Measurements from ENCODE around the gene SPTBN1.

The SPTBN1 gene

GRCh38 chr2:54455563-54456361 lies at the start of gene SPTBN1:
Gene SPTBN1, plus strand, starts transcription at chr2:54456327. Its CDS starts 70,092 bp downstream, at chr2:54526419.
- DNase-seq: peak in 1 of 3 donors; percentile 41

- DNase-seq: no peak
These were observed 48.4 kb upstream of the SPTBN1 start for GRCh38 chr2:54407693-54408092.

DNA sequence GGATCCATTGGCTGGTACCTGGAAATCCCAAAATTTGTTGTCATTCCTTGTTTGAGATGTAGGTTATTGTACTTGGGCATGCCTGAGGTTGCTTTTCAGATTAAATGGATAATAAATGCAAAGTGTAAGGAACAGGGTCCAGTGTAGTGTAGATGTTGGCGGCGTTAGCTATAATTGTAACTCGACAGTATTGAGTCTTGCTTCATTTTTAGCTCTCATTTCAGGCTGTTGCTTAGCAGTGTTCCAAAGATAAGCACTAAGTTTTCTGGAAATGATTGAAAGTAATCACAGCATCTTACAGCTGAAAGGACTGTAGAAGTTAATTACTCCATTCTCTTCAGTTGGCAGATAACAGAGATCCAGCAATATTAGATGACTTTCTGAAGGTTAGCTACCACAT lies 47.8 kb upstream of the SPTBN1 start:
- no peak for DNase-seq

DNA sequence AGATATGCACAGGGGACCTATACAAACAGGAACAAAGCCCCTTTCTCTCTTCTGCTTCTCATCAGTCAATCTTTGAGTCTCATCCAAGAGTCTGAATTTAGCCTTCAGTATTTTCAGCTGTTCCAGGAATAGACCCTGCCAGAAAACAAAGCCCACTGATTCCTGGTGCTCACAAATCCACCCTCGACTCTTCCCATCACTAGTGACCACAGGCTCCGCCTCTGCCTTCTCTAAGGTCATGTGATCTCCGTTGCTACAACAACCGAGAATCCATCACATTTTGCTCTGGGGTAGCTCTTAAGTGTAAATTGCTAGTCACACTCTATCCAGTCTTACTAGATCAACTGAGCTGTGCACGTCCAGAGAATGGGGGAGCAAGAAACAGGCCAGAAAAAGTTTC lies 46.4 kb upstream of the SPTBN1 start:
- no peak for DNase-seq

DNA sequence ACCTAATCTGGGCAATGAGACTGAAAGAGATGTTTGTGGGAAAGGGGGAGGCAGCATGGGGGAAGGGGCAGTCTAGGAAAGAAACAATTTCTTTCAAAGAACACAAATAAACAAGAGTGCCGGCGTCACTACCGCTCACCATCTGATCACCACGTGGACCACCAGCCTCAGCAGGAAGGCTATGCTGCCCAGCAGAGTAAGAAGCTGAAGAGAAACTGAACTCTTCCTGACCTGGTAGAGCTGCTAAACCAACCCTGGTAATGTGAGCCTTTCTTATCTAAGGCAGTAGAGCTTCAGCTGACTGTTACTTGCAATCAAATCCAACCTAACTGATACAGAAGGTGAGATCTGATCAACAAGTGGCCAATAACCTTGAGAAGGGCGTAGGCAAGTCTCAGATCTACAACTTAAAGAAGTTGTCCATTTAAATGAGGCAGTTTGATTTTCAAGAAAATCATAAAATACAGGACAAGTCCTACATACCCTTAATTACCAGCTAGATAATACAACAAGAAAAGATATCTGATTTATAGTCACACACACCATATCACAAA lies 44.2 kb upstream of the SPTBN1 start:
- DNase-seq: no peak

DNA sequence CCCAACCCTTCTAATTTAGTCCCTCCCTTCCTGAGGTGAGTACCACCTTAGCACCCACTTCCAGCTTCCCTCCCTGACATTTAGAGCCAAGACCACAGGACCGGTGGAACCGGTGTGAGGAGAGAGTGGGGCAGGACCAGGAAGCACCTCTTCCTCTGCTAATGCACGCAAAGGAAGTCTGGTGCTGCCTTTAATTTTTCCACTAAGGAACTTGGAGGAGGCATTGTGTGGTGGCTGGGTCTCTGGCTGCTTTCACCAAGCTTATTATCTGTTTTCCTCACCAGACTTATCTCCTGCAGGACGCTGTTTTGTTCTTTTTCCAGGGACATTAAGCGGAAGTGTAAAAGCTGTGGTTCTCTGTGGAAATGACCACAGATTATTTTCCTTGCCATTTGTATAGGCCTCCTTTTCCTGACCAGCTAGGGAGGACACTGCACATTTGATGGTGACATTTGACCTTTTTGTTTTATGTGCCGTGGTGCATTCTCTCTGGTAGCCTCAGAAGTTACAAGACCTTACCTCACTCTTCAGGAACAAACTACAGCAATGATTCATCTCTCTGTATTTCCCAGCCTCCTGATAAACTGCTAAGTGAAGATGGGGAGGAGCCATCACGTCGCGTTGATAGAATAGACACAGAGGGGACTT lies 39.8 kb upstream of the SPTBN1 start:
- DNase-seq: no peak

- no peak for DNase-seq
These were observed 39.2 kb upstream of the SPTBN1 start for GRCh38 chr2:54416938-54417337.

- DNase-seq: no peak
These were observed 38.5 kb upstream of the SPTBN1 start for GRCh38 chr2:54417577-54417976.

DNA sequence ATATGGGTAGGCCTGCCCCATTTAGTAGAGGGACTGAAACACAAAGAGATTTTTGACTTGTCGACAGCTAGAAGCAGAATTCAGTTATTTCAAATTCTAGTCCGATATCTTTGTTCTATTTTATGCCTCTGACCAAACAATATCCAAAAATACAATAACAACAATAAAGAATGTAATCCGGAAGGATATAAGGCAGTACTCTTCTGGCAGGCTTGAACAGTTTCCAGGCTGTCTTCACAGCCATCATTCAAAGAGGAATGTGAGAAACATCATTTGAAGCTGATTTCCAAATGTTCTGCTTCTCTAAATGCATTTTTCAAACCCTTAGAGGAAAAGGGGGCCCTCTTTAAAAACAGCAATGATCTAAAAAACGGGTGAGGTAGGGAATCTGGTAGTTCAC lies 36.7 kb upstream of the SPTBN1 start:
- no peak for DNase-seq

DNA sequence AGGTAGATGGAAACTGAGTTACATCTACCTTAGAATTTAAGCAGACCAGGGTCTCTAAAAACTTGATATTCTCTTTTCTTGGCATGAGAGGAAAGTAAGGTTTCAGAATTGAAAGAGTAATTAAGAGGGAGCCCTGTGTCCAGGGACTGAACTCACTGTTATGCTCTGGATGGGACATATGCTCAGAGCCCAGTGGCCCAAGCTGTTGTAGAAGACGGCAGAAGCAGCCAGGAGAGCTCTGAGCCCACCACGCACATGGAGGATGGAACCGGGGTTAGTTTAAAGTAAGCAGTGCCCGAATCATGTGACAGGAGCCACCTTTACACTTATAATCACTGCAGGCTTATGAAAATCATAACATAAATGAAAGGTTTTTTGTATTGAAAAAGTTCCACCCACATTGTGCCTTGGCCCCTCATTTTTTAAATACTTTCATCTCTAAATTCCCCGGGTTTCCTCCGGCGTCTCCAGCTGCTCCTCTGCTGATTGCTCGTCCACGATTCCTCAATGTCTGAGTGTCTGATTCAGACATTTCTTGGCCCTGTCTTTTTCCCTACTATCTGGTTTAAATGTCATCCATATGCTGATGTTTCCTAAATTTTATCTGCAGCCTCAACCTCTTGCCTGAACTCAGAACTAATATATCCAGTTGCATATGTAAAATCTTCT lies 36.1 kb upstream of the SPTBN1 start:
- DNase-seq: no peak

GRCh38 chr2:54420524-54421172 lies 35.5 kb upstream of the SPTBN1 start:
- DNase-seq: no peak

- peak in 1 of 3 donors; percentile 15 for DNase-seq
These were observed 34.0 kb upstream of the SPTBN1 start for GRCh38 chr2:54422072-54422581.

GRCh38 chr2:54423213-54423612 lies 32.9 kb upstream of the SPTBN1 start:
- no peak for DNase-seq

DNA sequence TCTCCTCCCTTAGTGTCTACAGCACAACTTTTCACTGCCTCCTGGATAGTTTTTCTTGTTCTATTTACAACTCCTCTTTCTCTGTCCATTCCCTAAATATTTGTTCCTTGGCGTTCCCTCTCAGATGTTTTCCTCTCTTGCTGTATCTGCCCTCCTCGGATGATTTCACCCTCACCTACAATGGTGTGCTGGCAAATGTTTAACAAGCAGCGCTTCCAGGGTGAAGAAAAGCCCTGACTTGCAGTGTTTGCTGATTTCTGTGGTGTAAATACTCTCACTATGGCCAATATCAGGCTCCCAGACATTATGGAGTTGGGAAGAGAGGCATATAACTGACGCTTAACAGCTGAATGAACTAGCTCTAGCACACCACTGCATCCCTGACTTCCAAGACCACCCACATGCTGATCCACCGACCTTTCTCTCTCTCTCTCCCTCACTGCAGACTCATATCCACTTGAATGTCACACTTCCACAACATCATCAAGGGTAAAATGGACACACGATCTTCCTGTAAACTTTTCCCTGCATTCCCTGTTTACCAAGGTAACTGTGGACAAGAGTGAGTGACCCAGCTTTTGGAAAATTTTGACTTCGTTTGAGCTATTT lies 31.5 kb upstream of the SPTBN1 start:
- no peak for DNase-seq

GRCh38 chr2:54428108-54428831 lies 27.9 kb upstream of the SPTBN1 start:
- DNase-seq: no peak

GRCh38 chr2:54429054-54429453 lies 27.1 kb upstream of the SPTBN1 start:
- no peak for DNase-seq

DNA sequence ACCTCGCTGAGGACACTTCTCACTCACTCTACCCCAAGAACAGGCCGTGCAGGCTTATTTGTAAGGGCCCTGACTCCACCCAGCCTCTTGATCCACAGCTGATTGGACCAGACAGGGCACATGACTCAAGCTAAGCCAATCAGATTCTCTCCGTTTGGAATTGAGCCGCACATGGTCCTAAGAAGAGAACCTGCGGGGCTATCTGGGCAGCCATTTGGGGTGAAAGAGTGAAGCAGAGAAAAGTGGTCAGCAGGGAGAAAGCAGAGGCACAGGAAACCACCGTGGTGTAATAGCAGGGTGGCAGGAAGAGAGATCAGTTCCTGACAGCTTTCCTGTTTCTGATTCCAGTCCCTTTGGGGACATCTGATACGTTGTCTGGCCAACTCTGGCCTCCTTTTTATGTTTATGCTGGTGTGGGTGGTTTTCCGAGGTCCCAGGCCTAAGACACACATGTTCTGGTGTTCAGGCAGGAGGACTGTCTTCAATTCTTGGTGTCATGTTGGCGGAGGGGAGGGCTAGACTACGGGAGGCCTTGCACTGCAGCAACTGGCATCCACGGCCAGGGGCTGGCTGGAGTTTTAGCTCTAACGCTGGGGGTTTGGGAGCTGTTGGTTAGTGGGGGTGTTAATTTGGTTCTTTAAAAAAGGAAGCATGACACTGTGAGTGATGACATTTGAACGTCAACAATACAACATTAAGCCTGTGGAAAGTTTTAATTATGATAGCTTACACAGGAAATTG lies 26.1 kb upstream of the SPTBN1 start:
- peak in 1 of 3 donors; percentile 12 for DNase-seq

DNA sequence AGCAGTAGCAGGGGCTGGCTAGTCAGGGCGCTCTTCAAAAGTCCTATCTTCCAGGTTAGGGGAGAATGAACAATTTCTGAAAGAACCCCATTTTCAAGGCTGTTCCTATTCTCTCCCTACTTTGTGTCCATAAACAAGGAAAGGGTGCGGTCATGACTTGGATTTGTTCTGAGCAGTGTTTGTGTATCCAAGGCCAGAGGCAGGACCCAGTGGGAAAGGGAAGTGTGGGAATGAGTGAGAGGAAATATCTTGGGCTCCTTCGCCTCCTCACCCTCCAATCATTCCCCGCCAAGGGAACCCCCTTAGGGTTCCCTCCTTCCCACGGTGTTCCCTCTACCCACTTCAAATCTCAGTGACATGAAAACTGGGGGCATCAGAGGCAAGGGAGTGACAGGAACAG lies 25.5 kb upstream of the SPTBN1 start:
- DNase-seq: no peak

DNA sequence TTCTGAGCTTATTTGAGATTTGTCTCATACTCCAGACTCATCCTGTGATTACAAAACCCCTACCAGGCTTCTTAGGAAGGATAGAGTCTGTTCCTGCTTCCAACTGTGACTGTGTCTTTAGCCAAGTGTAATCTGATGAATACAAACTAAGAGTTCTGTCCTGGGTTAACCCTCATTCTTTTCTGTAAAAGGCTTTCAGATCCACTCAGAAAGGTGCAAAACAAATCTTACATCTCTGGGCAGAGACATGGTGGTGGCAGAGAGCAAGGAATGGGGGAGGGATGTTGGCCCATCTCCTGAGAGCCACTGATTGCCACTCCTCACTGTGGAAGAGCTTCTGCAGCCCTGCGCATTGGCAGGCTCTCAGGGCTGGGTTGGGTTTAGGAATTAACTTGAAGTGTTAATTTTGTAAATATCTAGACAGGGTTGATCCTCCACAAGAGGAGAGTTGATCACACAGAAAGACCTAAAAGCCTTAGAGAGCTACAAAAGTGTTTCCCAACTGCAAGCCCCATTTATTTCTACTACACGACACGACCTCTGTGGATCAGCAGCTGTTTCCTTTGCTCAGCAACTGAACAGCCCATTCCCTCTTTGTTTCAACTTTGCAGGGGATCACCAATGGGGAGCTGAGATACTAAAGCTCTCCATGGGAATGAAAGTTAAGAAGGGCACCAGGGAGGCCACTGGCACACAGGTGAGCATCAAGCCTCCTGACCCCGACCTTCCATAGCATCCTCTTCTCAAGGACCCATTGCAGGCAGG lies 23.7 kb upstream of the SPTBN1 start:
- DNase-seq: no peak

DNA sequence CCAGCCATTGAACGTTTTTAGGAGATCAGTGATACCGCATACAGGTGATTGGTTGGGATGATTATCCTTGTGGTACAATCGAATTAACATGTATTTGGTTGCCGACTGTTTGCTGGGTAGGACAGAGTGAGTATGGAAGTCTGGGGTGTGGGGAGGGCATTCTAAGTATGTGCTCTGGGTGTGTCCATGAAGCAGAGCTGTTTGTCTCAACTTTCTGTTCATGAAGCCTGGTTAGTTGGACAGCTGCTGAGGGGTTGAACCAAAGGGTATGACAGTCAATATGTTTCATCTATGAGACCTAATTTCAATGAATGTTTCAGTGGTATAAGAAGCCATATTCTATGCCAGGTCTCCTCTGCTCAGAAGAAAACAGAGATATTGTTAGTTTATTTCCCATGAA lies 21.9 kb upstream of the SPTBN1 start:
- no peak for DNase-seq
